Peyer's patch (tissue), 4 donors: Measurements from ENCODE around the gene PKP4. TPM values are rescaled to one million over a fixed set of nuclear protein-coding genes. Genes with fewer than 3 reads are reported as not detected.

Source experiments
- DNase-seq, 3 donors: peaks; one replicate each; pipeline ENCODE4 v3.0.0-alpha.2; 2017 to 2019
- H3K27ac ChIP-seq, 4 donors: fragments of 200-600 bp; sonication (generic); one replicate each; pipeline ENCODE4 v1.5.1; 2016 to 2019
- H3K27me3 ChIP-seq, 2 donors: fragments of 200-600 bp; sonication (generic); one replicate each; pipeline ENCODE4 v1.5.1; 2019
- H3K36me3 ChIP-seq, 3 donors: fragments of 200-600 bp; sonication (generic); one replicate each; pipeline ENCODE4 v1.5.1; 2016 to 2019
- H3K4me1 ChIP-seq, 4 donors: fragments of 200-600 bp; sonication (generic); one replicate each; pipeline ENCODE4 v1.5.1; 2016 to 2019
- H3K4me3 ChIP-seq, 4 donors: fragments of 200-600 bp; sonication (generic); 1 replicate in 3 of 4; 2 replicates in 1 of 4; pipeline ENCODE4 v1.5.1; 2016 to 2019; ENCODE audit warnings: mild to moderate bottlenecking in 1 of 4
- H3K9me3 ChIP-seq, 4 donors: fragments of 200-600 bp; sonication (generic); one replicate each; pipeline ENCODE4 v1.5.1; 2016 to 2019; ENCODE audit warnings: mild to moderate bottlenecking in 1 of 4
- POLR2A ChIP-seq, 2 donors: fragments of 450-650 bp; IDR thresholded peaks; one replicate each; pipeline ENCODE4 v1.5.1; 2017; ENCODE audit warnings: antibody characterized with exemption in 2 of 2, mild to moderate bottlenecking in 2 of 2, moderate library complexity in 2 of 2
- total RNA-seq, 4 donors: library from RNA; depleted of rRNA; stranded (reverse); fragments of >200 nt; gene quantifications; one replicate each; pipeline ENCODE4 v1.1.0, GENCODE V29; 2016
- TF ChIP-seq, protein P1 (sequence below), 6 experiments: fragments of 450-650 bp in 4 of 6; fragments of 200-600 bp in 2 of 6; sonication (generic) in 1 of 6; IDR thresholded peaks; one replicate each; pipeline ENCODE4 v1.5.1; 2017 to 2019; ENCODE audit warnings: antibody characterized with exemption in 6 of 6, mild to moderate bottlenecking in 3 of 6, moderate library complexity in 1 of 6

PKP4 gene
- total RNA-seq, 4 donors from 2014 or later, result 67.8 to 168 (median 117) TPM

DNA sequence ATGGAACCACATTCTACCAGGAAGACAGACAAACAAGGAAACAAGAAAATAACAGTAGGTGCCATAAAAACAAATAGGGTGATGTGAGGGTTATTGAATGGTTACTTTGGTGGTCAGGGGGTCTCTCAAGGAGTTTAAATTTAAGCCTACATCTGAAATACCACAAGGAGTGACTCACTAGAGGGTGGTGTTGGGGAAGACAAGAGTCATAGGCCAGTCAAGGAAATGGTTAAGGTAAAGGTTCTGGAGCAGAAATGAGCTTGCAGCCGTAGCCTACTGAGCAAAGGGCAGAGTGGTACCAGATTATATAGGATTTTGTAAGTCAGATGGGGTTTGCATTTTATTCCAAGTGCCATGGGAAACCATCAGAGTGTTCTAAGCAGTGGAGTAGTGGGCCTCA is 202.7 kb downstream of the PKP4 start:
- no peak for DNase-seq
- TF ChIP-seq POLR2A (IDR thresholded peaks at IDR 0.05), result no peak
- TF ChIP-seq, protein P1, sequence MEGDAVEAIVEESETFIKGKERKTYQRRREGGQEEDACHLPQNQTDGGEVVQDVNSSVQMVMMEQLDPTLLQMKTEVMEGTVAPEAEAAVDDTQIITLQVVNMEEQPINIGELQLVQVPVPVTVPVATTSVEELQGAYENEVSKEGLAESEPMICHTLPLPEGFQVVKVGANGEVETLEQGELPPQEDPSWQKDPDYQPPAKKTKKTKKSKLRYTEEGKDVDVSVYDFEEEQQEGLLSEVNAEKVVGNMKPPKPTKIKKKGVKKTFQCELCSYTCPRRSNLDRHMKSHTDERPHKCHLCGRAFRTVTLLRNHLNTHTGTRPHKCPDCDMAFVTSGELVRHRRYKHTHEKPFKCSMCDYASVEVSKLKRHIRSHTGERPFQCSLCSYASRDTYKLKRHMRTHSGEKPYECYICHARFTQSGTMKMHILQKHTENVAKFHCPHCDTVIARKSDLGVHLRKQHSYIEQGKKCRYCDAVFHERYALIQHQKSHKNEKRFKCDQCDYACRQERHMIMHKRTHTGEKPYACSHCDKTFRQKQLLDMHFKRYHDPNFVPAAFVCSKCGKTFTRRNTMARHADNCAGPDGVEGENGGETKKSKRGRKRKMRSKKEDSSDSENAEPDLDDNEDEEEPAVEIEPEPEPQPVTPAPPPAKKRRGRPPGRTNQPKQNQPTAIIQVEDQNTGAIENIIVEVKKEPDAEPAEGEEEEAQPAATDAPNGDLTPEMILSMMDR (IDR thresholded peaks at IDR 0.05), result no peak
- Histone ChIP-seq H3K27ac (no peak overlapping the region), H3K4me1 (no peaks in the 10 kb centered on the region), H3K4me3 (no peak overlapping the region), H3K36me3 (peaks cover 0 to 33% (median 0%) of the 10 kb centered on the region in 3 donors), H3K9me3 (no peaks in the 10 kb centered on the region), H3K27me3 (no peaks in the 10 kb centered on the region)

DNA sequence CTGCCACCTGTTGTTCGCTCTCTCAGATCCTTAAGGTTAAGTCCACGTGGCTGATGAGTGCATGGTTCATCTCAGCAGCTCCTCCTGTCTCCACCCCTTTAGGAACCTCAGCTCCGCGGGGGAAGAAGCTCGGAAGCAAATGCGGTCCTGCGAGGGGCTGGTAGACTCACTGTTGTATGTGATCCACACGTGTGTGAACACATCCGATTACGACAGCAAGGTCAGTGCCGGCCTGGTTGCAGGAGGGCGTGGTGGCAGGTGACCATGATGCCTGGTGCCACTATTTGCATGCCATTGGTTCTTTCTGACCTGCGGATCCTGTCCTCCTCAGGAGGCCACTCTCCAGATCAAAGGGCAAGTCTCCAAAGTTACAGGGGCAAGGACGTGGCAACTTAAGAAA is 204.5 kb downstream of the PKP4 start:
- H3K4me3 ChIP-seq, result no peak overlapping the region
- DNase-seq, result no peak
- no peaks in the 10 kb centered on the region for H3K4me1 ChIP-seq
- H3K27me3 ChIP-seq, result no peaks in the 10 kb centered on the region
- H3K9me3 ChIP-seq, result no peaks in the 10 kb centered on the region
- H3K27ac ChIP-seq, result no peak overlapping the region
- H3K36me3 ChIP-seq, result peaks cover 0 to 38% (median 0%) of the 10 kb centered on the region in 3 donors
- TF ChIP-seq, protein P1 (IDR thresholded peaks at IDR 0.05), result no peak
- no peak for TF ChIP-seq POLR2A (IDR thresholded peaks at IDR 0.05)

DNA sequence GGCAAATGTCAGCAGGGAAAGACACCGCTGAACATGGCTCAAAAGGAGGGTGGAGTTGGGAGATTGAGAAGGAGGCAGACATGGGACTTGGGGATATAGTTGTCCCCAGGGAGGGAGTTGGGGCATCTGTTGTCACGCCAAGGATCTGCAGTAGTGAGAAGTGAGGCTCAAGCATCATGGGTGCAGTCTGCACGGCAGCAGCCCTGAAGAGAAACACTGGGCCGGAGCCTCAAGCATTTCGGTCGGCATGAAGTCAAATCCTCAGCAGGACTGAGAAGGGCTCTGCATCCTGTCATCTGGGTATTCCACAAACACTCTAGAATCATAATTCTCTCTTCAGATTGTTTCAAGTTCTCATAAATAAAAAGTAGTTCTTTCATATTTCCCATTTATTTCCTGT is 205.7 kb downstream of the PKP4 start:
- Histone ChIP-seq H3K4me3 (no peak overlapping the region), H3K27me3 (no peaks in the 10 kb centered on the region), H3K4me1 (no peaks in the 10 kb centered on the region), H3K27ac (no peak overlapping the region), H3K36me3 (peaks cover 0 to 50% (median 0%) of the 10 kb centered on the region in 3 donors), H3K9me3 (no peaks in the 10 kb centered on the region)
- TF ChIP-seq, protein P1 (IDR thresholded peaks at IDR 0.05), result no peak
- TF ChIP-seq POLR2A (IDR thresholded peaks at IDR 0.05), result no peak
- DNase-seq, result no peak

DNA sequence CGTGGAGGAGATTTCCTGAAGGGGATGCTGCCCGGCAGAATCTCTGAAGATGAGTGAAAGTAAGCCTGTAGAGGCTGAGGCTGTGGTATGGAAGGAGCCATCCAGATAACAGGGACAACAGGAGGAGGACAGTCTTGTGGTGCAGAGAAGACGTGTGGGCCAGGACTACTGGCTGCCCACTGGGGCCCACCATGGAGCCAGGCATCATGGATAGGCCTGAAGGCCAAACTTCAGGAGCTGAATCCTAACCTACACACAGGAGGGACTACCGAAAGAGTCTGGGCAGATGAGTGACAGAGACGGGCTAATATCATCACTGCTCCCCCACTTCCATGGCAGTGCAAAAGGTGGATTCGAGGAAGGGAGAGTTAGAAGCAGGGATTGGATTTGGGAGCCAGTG is 207.0 kb downstream of the PKP4 start:
- Histone ChIP-seq H3K27ac (no peak overlapping the region), H3K27me3 (no peaks in the 10 kb centered on the region), H3K9me3 (no peaks in the 10 kb centered on the region), H3K36me3 (peaks cover 0 to 51% (median 0%) of the 10 kb centered on the region in 3 donors), H3K4me3 (no peak overlapping the region), H3K4me1 (no peaks in the 10 kb centered on the region)
- no peak for DNase-seq
- TF ChIP-seq, protein P1 (IDR thresholded peaks at IDR 0.05), result no peak
- no peak for TF ChIP-seq POLR2A (IDR thresholded peaks at IDR 0.05)

DNA sequence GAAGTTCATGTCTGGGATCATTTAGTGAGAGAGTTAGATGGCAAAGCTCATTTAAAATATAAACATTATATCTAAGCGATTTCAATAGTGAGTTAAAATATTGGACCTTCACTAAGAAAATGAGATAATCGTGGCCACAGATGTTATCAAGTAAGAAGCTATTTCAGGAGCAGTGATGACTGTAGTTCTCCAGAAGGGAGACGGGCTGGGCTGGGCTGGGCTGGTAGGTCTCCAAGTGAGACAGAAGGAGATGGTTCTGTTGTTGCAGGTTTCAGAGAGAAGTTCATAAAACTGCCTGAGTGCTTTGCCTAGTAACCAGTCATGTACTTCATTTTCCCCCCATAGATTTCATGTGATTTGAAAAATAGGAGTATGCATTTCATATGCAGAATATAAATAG is 208.2 kb downstream of the PKP4 start:
- TF ChIP-seq POLR2A (IDR thresholded peaks at IDR 0.05), result no peak
- TF ChIP-seq, protein P1 (IDR thresholded peaks at IDR 0.05), result no peak
- no peaks in the 10 kb centered on the region for H3K4me1 ChIP-seq
- H3K36me3 ChIP-seq, result peaks cover 0 to 59% (median 0%) of the 10 kb centered on the region in 3 donors
- H3K27ac ChIP-seq, result no peak overlapping the region
- DNase-seq, result no peak
- no peaks in the 10 kb centered on the region for H3K27me3 ChIP-seq
- no peak overlapping the region for H3K4me3 ChIP-seq
- H3K9me3 ChIP-seq, result no peaks in the 10 kb centered on the region
